Ramos (cell line): ENCODE measurements around the gene TAC3.
"Not testable (repeated sequence)": the region's sequence is repeated elsewhere in the genome, so short reads cannot be mapped to it uniquely, and the experiment has no call there.

Source experiments
- in situ Hi-C: fragments of 300-500 bp; cut with MboI; formaldehyde crosslinking; loops from one replicate; pipeline ENCODE4 v1.14.3; 2022; ENCODE audit warnings: low sequenced_read_pairs; ENCODE audit not compliant: unreplicated experiment

The TAC3 gene

DNA sequence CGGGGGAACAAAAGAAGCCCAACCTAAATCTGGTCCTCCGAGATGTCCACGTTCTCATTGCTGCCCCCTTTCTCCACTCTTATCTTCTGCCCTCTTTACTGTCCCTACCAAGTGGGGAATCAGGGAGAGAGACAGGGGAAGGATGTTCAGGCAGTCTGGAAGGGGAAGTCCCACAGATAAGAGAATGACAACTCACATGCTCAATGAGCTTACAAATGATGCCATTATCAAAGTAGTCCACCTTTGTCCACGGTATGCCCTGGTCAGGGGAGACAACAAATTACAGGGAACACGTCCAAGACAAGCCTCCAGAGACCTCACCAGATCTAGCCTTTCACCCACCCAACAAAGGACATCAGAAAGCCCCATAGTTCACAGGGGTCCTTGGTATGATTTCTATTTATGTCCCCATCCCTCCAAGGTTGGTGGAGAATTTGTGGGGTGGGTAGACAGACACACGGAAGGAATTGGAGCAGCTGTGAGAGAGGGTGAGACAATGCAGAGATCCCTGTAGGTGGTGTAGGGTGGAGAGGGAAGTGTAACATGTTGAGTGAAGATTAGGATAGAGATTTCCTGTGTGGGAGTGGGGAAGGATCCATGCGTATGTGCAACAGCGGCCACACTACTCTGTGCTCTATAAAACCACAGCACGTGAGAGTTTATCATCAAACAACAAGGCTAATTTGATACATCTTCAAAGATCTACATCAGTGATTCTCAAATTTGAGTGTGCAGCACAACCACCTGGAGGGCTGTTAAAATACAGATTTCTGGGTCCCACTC lies 22.9 kb upstream of the TAC3 start:
- in situ Hi-C loops, result no loop called here

DNA sequence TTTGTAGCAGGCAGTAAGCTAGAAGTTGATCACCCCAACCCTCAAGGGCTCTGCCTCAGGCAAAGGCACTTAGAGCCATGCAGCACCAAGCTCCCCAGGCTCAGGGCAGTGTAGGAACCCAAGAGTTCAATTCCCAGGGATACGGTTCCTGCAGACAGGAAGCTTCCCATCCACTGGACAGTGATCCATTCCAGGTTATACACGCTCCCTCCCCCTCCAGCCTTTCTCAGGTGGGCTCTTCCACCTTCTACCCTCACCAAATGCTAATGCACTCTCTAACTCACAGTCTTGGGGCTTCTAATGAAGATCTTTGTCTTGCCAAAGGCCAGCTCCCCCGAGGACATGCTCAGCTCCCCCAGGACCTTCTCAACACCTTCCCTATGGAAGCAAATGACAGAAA lies 20.9 kb upstream of the TAC3 start:
- in situ Hi-C loops, result no loop called here

DNA sequence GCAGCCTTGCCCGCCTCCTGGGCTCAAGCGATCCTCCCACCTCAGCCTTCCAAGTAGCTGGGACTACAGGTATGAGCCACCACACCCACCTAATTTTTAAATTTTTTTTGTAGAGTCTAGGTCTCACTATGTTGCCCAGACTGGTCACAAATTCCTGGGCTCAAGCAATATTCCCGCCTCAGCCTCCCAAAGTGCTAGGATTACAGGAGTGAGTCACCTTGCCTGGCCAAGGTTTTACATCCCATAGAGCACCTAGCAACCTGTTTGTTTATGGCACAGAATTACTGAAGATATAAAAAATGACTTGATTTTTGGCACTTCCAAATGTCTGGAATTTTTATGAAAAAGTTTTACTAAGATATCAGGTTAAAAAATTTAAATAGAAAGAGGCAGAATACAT lies 17.1 kb upstream of the TAC3 start:
- in situ Hi-C loops, result no loop called here

- in situ Hi-C loops, result no loop called here
These were observed 15.5 kb upstream of the TAC3 start for GRCh38 chr12:57031789-57032188.

GRCh38 chr12:57031138-57031725 lies 14.9 kb upstream of the TAC3 start:
- in situ Hi-C loops, result no loop called here

DNA sequence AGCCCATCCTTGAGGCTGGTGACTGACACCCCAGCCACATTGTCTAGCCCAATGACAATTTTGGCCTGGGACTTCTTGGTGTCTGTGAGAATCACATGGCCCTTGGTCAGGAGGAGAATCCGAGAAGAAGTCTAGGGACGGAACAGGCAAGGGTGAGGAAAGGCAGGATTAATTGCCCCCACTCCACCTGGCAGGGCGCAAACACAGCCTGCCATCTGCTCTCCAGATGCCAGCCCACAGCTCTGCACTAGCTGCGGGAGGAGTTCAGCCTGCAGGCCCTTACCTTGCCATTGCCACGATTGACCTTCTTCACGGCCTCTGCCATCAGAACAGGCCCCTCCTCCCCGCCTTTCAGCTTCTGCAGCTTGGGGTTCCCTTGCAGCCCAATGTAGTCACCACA lies 13.1 kb upstream of the TAC3 start:
- in situ Hi-C loops, result no loop called here

- in situ Hi-C loops, result no loop called here
These were observed 11.4 kb upstream of the TAC3 start for GRCh38 chr12:57027805-57028153.

- in situ Hi-C loops, result no loop called here
These were observed 10.9 kb upstream of the TAC3 start for GRCh38 chr12:57027011-57027804.

GRCh38 chr12:57025196-57025595 lies 8.9 kb upstream of the TAC3 start:
- in situ Hi-C loops, result no loop called here

DNA sequence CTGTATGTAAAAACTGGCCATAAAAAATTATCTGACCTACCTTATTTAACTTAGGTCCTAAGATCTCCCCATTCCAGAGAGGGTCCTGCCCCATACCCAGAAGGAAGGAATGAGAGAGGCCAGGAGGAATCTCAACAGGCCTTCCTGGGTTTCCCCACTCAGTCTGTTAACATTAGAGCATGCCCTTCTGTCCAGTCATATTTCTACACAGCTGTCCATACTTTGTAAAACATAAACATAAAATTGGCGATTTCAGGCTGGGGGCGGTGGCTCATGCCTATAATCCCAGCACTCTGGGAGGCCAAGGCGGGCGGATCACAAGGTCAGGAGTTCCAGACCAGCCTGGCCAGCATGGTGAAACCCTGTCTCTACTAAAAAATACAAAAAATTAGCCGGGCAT lies 6.0 kb upstream of the TAC3 start:
- in situ Hi-C loops, result not testable (repeated sequence)

DNA sequence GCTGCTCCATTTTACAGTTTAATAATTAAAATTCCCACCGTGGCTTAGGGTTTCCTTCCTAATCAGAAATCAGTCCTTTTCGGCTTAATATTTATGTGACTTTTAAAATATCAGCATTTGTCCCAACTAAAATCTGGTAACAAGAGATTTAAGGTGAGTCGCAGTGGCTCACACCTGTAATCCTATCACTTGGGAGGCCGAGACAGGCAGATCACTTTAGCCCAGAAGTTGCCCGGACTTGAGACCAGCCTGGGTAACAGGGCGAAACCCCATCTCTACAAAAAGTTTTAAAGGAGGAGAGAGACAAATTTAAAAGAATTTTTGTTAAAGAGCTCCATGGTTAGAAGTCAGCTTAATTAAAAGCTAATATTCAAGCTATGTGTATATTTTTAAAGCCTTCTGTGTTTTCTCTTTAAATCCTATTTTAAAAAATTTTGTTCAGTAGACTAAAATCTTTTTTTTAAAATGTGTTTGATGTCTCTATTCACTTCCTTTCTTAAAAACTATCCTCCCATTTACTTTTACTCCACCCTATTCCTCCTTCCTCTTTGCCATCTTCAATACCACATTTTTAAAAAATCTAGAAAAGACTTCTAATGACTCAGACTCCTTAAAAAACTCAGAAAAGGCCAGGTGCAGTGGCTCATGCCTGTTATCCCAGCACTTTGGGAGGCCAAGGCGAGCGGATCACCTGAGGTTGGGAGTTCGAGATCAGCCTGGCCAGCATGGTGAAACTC lies 3.8 kb upstream of the TAC3 start:
- in situ Hi-C loops, result no loop called here

DNA sequence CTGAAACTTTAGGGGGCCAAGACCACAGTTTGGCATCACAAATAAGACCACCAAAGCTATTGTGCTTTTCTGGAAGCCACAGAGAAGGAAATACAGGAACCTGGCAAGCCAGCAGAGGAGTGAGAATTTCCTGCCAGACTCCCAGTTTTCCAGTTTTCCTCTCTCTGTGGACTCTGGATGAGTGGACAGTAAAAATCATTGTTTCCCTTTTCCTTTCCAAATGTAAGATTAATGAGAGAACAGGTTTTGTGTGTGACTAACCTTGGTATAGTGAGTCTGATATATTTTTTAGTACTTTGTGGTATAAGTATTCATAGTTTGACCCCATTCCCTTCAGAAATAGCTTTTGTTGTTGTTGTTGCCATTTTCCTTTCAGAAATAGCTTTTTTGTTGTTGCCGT lies 2.6 kb upstream of the TAC3 start:
- in situ Hi-C loops, result no loop called here

- in situ Hi-C loops, result not testable (repeated sequence)
These were observed 2.0 kb upstream of the TAC3 start for GRCh38 chr12:57018353-57018752.

- in situ Hi-C loops, result no loop called here
These were observed 3.5 kb downstream of the TAC3 start for GRCh38 chr12:57012600-57013465.

GRCh38 chr12:57011438-57012424 lies 4.6 kb downstream of the TAC3 start:
- in situ Hi-C loops, result no loop called here

GRCh38 chr12:57010627-57011247 lies 5.6 kb downstream of the TAC3 start:
- in situ Hi-C loops, result no loop called here

GRCh38 chr12:57009949-57010626 lies 6.2 kb downstream of the TAC3 start:
- in situ Hi-C loops, result no loop called here

GRCh38 chr12:57008178-57008577 lies 8.2 kb downstream of the TAC3 start:
- in situ Hi-C loops, result no loop called here
